HCT116 (cell line): ENCODE measurements around the gene KRTAP10-1. TPM values are rescaled to one million over a fixed set of nuclear protein-coding genes. Genes with fewer than 3 reads are reported as not detected.

ENCODE experiments used
- ATAC-seq: fragments of 200-7000 bp; cut with Tn5 transposase; 2 replicates; pipeline ENCODE4 v1.9.1; 2020; ENCODE audit warnings: mild to moderate bottlenecking, moderate library complexity
- BruUV-seq: library from RNA; stranded (reverse); fragments of 400-500 nt; replicated peaks from 2 replicates; lab custom pipeline; 2021; lab: Mats Ljungman, UMichigan
- CTCF ChIA-PET: fragments of 300-600 bp; sonication (Branson Sonifier 250); formaldehyde crosslinking; loops from one replicate; lab custom pipeline; 2021; ENCODE audit warnings: antibody characterized with exemption; lab: Charles Lee
- POLR2A ChIA-PET: fragments of 300-600, 350-600 bp; sonication (Branson Sonifier 250); formaldehyde crosslinking; loops from one replicate; lab custom pipeline; 2021; ENCODE audit warnings: antibody characterized with exemption; lab: Charles Lee
- RAD21 ChIA-PET, 2 experiments: fragments of 300-600 bp; sonication (Branson Sonifier 250); formaldehyde crosslinking; loops; one replicate each; lab custom pipeline; 2023; ENCODE audit warnings: low total read pairs in 2 of 2; ENCODE audit not compliant: uncharacterized antibody in 2 of 2, unreplicated experiment in 2 of 2, low non-redundant PET in 1 of 2; lab: Charles Lee
- DNase-seq: peaks from one replicate; pipeline ENCODE4 v3.0.0-alpha.2; 2010; ENCODE audit warnings: low read depth, low spot score
- H2AFZ ChIP-seq: fragments of 200-600 bp; shearing (Covaris generic), sonication (generic); 2 replicates; pipeline ENCODE4 v1.6.1; 2017; ENCODE audit warnings: low read depth, mixed run types, mixed read lengths, antibody characterized with exemption, low read length; ENCODE audit not compliant: poor library complexity, severe bottlenecking
- H3K27ac ChIP-seq: 2 replicates; pipeline ENCODE4 v1.5.1; 2012; ENCODE audit warnings: low read depth, low read length
- H3K27me3 ChIP-seq: fragments of 200-600 bp; sonication (generic); 2 replicates; pipeline ENCODE4 v1.6.1; 2016; ENCODE audit warnings: mixed run types, low read length, mixed read lengths; ENCODE audit not compliant: insufficient read depth
- H3K36me3 ChIP-seq, 2 experiments: fragments of 200-500 bp in 1 of 2; fragments of 200-600 bp in 1 of 2; sonication (Bioruptor generic) in 1 of 2; sonication (generic) in 1 of 2; 2 replicates each; pipeline versions ENCODE4 v1.5.1 to v1.6.1; 2014 to 2016; ENCODE audit warnings: low read length in 2 of 2, inconsistent platforms in 1 of 2, mixed read lengths in 1 of 2, mixed run types in 1 of 2; ENCODE audit not compliant: insufficient read depth in 2 of 2, control insufficient read depth in 1 of 2
- H3K4me1 ChIP-seq, 2 experiments: fragments of 200-600 bp in 1 of 2; sonication (generic) in 1 of 2; 2 replicates each; pipeline versions ENCODE4 v1.5.1 to v1.6.1; 2012 to 2017; ENCODE audit warnings: low read length in 2 of 2, inconsistent platforms in 1 of 2, mild to moderate bottlenecking in 1 of 2, mixed read lengths in 1 of 2, mixed run types in 1 of 2, moderate library complexity in 1 of 2; ENCODE audit not compliant: insufficient read depth in 2 of 2, control insufficient read depth in 1 of 2
- H3K4me2 ChIP-seq: fragments of 200-600 bp; sonication (generic); 2 replicates; pipeline ENCODE4 v1.6.1; 2017; ENCODE audit warnings: mixed run types, low read length, mixed read lengths
- H3K4me3 ChIP-seq, 2 experiments: fragments of 200-600 bp in 1 of 2; sonication (generic) in 1 of 2; replicated peaks in 1 of 2; 2 replicates each; pipeline ENCODE4 v1.5.1; 2011 to 2016; ENCODE audit warnings: low read length in 2 of 2, control low read depth in 1 of 2, low read depth in 1 of 2, mild to moderate bottlenecking in 1 of 2, mixed read lengths in 1 of 2, mixed run types in 1 of 2
- H3K79me2 ChIP-seq: fragments of 200-600 bp; sonication (generic); 2 replicates; pipeline ENCODE4 v1.6.1; 2017; ENCODE audit warnings: mild to moderate bottlenecking, mixed run types, low read length, moderate library complexity, mixed read lengths; ENCODE audit not compliant: insufficient read depth
- H3K9ac ChIP-seq: fragments of 200-600 bp; sonication (generic); 2 replicates; pipeline ENCODE4 v1.6.1; 2016; ENCODE audit warnings: low read length, mixed read lengths
- H3K9me2 ChIP-seq: fragments of 200-600 bp; sonication (generic), shearing (Covaris generic); 2 replicates; pipeline ENCODE4 v1.6.1; 2017; ENCODE audit warnings: mixed run types, mild to moderate bottlenecking, moderate library complexity; ENCODE audit not compliant: insufficient read depth
- H3K9me3 ChIP-seq, 2 experiments: fragments of 200-500 bp in 1 of 2; fragments of 200-600 bp in 1 of 2; sonication (Bioruptor generic) in 1 of 2; sonication (generic) in 1 of 2; 2 replicates each; pipeline ENCODE4 v1.6.1; 2014 to 2017; ENCODE audit warnings: low read length in 2 of 2, mixed read lengths in 2 of 2, inconsistent platforms in 1 of 2, low read depth in 1 of 2, mild to moderate bottlenecking in 1 of 2, mixed run types in 1 of 2, moderate library complexity in 1 of 2; ENCODE audit not compliant: control insufficient read depth in 1 of 2, insufficient read depth in 1 of 2
- H4K20me1 ChIP-seq: fragments of 200-600 bp; sonication (generic), shearing (Covaris generic); 2 replicates; pipeline ENCODE4 v1.6.1; 2017; ENCODE audit warnings: mixed run types, mild to moderate bottlenecking, moderate library complexity; ENCODE audit not compliant: insufficient read depth
- CEBPB ChIP-seq: IDR thresholded peaks from 2 replicates; pipeline ENCODE4 v1.6.1; 2012; ENCODE audit warnings: low read depth
- CTCF ChIP-seq, 3 experiments: fragments of 200-600 bp in 1 of 3; sonication (generic) in 1 of 3; IDR thresholded peaks in 2 of 3; conservative IDR thresholded peaks in 1 of 3; 2 replicates each; pipeline ENCODE4 v1.5.1; 2012 to 2017; ENCODE audit warnings: low read depth in 2 of 3, low read length in 2 of 3, antibody characterized with exemption in 1 of 3, borderline replicate concordance in 1 of 3, control low read depth in 1 of 3, mild to moderate bottlenecking in 1 of 3, mixed read lengths in 1 of 3, mixed run types in 1 of 3, moderate library complexity in 1 of 3; ENCODE audit not compliant: insufficient read depth in 1 of 3
- ELF1 ChIP-seq: IDR thresholded peaks from 2 replicates; pipeline ENCODE4 v1.6.1; 2012; ENCODE audit warnings: low read depth, borderline replicate concordance
- FOSL1 ChIP-seq: IDR thresholded peaks from 2 replicates; pipeline ENCODE4 v1.6.1; 2012; ENCODE audit warnings: low read depth
- JUND ChIP-seq: IDR thresholded peaks from 2 replicates; pipeline ENCODE4 v1.6.1; 2012
- RAD21 ChIP-seq: IDR thresholded peaks from 2 replicates; pipeline ENCODE4 v1.6.1; 2012; ENCODE audit warnings: low read depth, mild to moderate bottlenecking
- REST ChIP-seq: IDR thresholded peaks from 2 replicates; pipeline ENCODE4 v1.6.1; 2012; ENCODE audit warnings: low read depth
- SP1 ChIP-seq: IDR thresholded peaks from 2 replicates; pipeline ENCODE4 v1.6.1; 2012; ENCODE audit warnings: low read depth
- TCF7L2 ChIP-seq: IDR thresholded peaks from 2 replicates; pipeline ENCODE4 v1.7.0; 2011; ENCODE audit warnings: borderline replicate concordance, inconsistent platforms; ENCODE audit not compliant: insufficient read depth, insufficient read length; ENCODE audit errors: extremely low read depth
- ZNF274 ChIP-seq: fragments of 200-500 bp; sonication (Bioruptor generic); IDR thresholded peaks from 2 replicates; pipeline ENCODE4 v1.6.1; 2014; ENCODE audit warnings: mild to moderate bottlenecking, low read depth, low read length, inconsistent platforms
- intact Hi-C: fragments of 100-400 bp; cut with micrococcal nuclease; formaldehyde crosslinking; loops from 2 replicates; pipeline ENCODE4 v1.10.0; 2022
- total RNA-seq: library from RNA; stranded (reverse); gene quantifications from one replicate; pipeline ENCODE4 v1.2.1, GENCODE V29; 2021; ENCODE audit not compliant: unreplicated experiment
- TF ChIP-seq, protein P1 (sequence below): IDR thresholded peaks from 2 replicates; pipeline ENCODE4 v1.6.1; 2012

The KRTAP10-1 gene
- total RNA-seq, 1 experiment from 2014 or later = not detected

DNA sequence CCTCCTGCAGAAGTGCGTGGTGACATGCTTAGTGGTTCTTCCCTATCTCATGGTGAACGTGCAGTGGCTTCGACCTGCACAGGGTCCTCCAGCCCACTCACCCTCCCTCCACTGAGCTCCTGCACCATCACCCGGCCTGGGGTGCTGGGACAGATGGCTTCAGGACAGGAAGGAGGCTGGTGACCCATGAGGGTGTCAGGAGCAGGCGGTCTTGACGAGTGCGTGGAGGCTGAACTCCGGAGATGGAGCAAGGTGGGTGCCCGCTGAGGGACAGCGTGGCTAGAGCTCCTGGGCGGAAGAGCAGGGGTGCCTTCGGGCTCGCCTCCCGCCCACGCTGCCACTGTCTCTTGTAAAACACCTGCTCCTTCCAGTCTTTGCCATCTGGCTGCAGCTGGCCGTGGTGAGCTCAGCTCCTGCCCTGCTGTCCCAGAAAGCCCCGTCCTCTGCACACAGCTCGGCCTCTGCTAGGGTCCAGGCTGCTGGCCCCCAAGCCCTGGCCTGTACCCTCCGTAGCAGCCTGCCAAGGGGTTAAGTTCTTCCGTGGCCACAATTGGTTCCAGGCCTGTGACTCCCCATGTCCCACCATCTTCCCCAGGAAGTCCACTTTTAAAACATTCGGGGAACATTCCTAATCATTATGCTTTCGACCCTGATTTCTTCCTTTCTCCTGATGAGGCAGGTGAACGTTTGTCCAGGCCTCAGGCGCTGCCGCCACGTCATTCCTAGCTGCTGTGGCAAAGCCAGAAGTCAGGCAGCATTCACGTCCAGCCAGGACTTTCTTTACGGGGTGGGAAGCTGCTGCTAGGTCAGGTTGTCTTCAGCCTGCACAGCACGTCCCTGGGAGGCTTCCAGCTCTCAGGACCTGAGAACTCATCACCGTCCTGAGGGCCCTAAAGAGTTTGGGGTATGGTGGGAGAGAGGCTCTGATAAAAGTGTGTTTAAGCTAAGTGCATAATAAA, 8.1 kb downstream of the KRTAP10-1 start:
- BruUV-seq = no TSS peak

More for the DNA sequence above, 8.1 kb downstream of the KRTAP10-1 start:
- no peaks in the 10 kb centered on the region for H3K27me3 ChIP-seq
- no peaks in the 10 kb centered on the region for H3K79me2 ChIP-seq
- ChIA-PET POLR2A (no interaction called here), CTCF (interaction anchor here (1.2 kb wide), 1 partner anchor 211 kb away, joined by 3 read pairs; no protein-coding TSS in a partner anchor), RAD21 (no interaction called here)
- no peak for ATAC-seq
- intact Hi-C loops = no loop called here
- DNase-seq = no peak
- no peaks in the 10 kb centered on the region for H3K9me2 ChIP-seq
- no peak overlapping the region for H3K27ac ChIP-seq
- no peaks in the 10 kb centered on the region for H3K4me1 ChIP-seq
- H2AFZ ChIP-seq = no peak overlapping the region
- no peak overlapping the region for H3K9ac ChIP-seq
- no peaks in the 10 kb centered on the region for H3K36me3 ChIP-seq
- H3K4me2 ChIP-seq = no peak overlapping the region
- no peak overlapping the region for H3K4me3 ChIP-seq
- H3K9me3 ChIP-seq = no peaks in the 10 kb centered on the region
- TF ChIP-seq ELF1 (no peak), ZNF274 (no peak), REST (no peak), RAD21 (no peak), SP1 (no peak), CTCF (IDR thresholded peaks at IDR 0.05 in 2 of 3, conservative IDR thresholded peaks at IDR 0.05 in 1 of 3; ENCODE audit: borderline replicate concordance in 1 of 3, insufficient read depth in 1 of 3, low read depth in 2 of 3, low read length in 2 of 3) (no peak), CEBPB (no peak), FOSL1 (no peak), TCF7L2 (no peak), JUND (no peak)
- TF ChIP-seq, protein P1, sequence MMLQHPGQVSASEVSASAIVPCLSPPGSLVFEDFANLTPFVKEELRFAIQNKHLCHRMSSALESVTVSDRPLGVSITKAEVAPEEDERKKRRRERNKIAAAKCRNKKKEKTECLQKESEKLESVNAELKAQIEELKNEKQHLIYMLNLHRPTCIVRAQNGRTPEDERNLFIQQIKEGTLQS = no peak
- no peaks in the 10 kb centered on the region for H4K20me1 ChIP-seq
